ENCODE data around the gene ASCL1. TPM values are rescaled to one million over a fixed set of nuclear protein-coding genes. Genes with fewer than 3 reads are reported as not detected.

ASCL1 gene
- total RNA-seq (under 1 TPM in 3 of 5 donors, not detected in 2; 0.29 to 0.55 (median 0.45) TPM), polyA plus RNA-seq (under 1 TPM; 0.10 to 0.92 (median 0.37) TPM)
- long read RNA-seq, donor 1, partial matches to known transcripts, result 0 of 2 reads
- long read RNA-seq, donor 1, other reads (novel, unspliced or antisense), result 0 of 2 reads
- long read RNA-seq, donor 2, transcript ASCL1-201 (2 exons, 2,472 nt), result major isoform, 5 of 5 reads
- long read RNA-seq, donor 2, partial matches to known transcripts, result 0 of 5 reads
- long read RNA-seq, donor 2, other reads (novel, unspliced or antisense), result 0 of 5 reads
- long read RNA-seq, donor 3, partial matches to known transcripts, result 0 of 4 reads
- long read RNA-seq, donor 3, other reads (novel, unspliced or antisense), result 0 of 4 reads
- long read RNA-seq, donor 4, partial matches to known transcripts, result 0 of 2 reads
- long read RNA-seq, donor 4, other reads (novel, unspliced or antisense), result 0 of 2 reads
- long read RNA-seq, donor 5, transcript ASCL1-201 (2 exons, 2,472 nt), result major isoform, 7 of 7 reads
- long read RNA-seq, donor 5, partial matches to known transcripts, result 0 of 7 reads
- long read RNA-seq, donor 5, other reads (novel, unspliced or antisense), result 0 of 7 reads
- long read RNA-seq, donor 6, transcript ASCL1-201 (2 exons, 2,472 nt), result major isoform, 5 of 5 reads
- long read RNA-seq, donor 6, partial matches to known transcripts, result 0 of 5 reads
- long read RNA-seq, donor 6, other reads (novel, unspliced or antisense), result 0 of 5 reads
- long read RNA-seq, donor 7, transcript ASCL1-201 (2 exons, 2,472 nt), result major isoform, 6 of 6 reads
- long read RNA-seq, donor 7, partial matches to known transcripts, result 0 of 6 reads
- long read RNA-seq, donor 7, other reads (novel, unspliced or antisense), result 0 of 6 reads
- long read RNA-seq, donor 8, transcript ASCL1-201 (2 exons, 2,472 nt), result major isoform, 10 of 10 reads
- long read RNA-seq, donor 8, partial matches to known transcripts, result 0 of 10 reads
- long read RNA-seq, donor 8, other reads (novel, unspliced or antisense), result 0 of 10 reads
- long read RNA-seq, donor 9, partial matches to known transcripts, result 0 of 1 reads
- long read RNA-seq, donor 9, other reads (novel, unspliced or antisense), result 0 of 1 reads
- long read RNA-seq, donor 10, partial matches to known transcripts, result 0 of 1 reads
- long read RNA-seq, donor 10, other reads (novel, unspliced or antisense), result 0 of 1 reads

DNA sequence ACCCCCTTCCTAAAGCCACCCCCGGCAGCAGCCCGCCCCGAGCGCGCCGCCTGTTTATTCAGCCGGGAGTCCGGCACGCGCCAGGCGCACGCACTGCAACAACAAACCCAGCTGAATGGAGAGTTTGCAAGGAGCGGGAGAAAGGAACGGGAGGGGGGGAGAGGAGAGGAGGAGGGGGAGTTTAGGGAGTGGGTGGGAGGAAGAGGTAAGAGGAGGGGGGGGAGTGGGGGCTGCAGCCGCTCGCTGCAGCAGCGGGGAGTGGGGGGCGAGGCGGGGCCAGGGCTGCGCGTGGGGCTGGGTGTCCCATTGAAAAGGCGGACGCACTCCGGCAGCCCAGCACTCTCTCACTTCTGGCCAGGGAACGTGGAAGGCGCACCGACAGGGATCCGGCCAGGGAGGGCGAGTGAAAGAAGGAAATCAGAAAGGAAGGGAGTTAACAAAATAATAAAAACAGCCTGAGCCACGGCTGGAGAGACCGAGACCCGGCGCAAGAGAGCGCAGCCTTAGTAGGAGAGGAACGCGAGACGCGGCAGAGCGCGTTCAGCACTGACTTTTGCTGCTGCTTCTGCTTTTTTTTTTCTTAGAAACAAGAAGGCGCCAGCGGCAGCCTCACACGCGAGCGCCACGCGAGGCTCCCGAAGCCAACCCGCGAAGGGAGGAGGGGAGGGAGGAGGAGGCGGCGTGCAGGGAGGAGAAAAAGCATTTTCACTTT lies at the start of gene ASCL1:
Gene ASCL1 (plus strand): TSS at position 336 of the 712 bp plus-strand sequence. CDS start 571 bp downstream, outside the sequence.
- 1 to 3% (median 1%) methylated on average over 48 to 52 of the region's 52 CpGs for WGBS, 5 donors
- H3K9me3 ChIP-seq, result no peaks in the 10 kb centered on the region
- peaks cover 17 to 38% (median 33%) of the 10 kb centered on the region in 4 donors for H3K4me1 ChIP-seq
- no peak within 1 kb of the TSS for H3K27ac ChIP-seq
- intact Hi-C loops (cut with DNase I; ENCODE audit: low total_unique reads), result loop anchor here (10.0 kb wide), 1 partner anchor 547 kb away; no protein-coding TSS in a partner anchor
- H3K36me3 ChIP-seq, result no peaks in the 10 kb centered on the region
- TF ChIP-seq, protein P1, sequence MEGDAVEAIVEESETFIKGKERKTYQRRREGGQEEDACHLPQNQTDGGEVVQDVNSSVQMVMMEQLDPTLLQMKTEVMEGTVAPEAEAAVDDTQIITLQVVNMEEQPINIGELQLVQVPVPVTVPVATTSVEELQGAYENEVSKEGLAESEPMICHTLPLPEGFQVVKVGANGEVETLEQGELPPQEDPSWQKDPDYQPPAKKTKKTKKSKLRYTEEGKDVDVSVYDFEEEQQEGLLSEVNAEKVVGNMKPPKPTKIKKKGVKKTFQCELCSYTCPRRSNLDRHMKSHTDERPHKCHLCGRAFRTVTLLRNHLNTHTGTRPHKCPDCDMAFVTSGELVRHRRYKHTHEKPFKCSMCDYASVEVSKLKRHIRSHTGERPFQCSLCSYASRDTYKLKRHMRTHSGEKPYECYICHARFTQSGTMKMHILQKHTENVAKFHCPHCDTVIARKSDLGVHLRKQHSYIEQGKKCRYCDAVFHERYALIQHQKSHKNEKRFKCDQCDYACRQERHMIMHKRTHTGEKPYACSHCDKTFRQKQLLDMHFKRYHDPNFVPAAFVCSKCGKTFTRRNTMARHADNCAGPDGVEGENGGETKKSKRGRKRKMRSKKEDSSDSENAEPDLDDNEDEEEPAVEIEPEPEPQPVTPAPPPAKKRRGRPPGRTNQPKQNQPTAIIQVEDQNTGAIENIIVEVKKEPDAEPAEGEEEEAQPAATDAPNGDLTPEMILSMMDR (IDR thresholded peaks at IDR 0.05), result no peak
- TF ChIP-seq EP300 (IDR thresholded peaks at IDR 0.05), result no peak
- no peak for TF ChIP-seq POLR2A (IDR thresholded peaks at IDR 0.05)
- TF ChIP-seq POLR2AphosphoS5 (IDR thresholded peaks at IDR 0.05), result no peak
- peaks cover 24 to 99% (median 75%) of the 10 kb centered on the region in 3 donors for H3K27me3 ChIP-seq
- DNase-seq, result peak in 1 of 2 donors; percentile 70
- H3K4me3 ChIP-seq, result peak within 1 kb of the TSS; percentile 38 to 53 (median 39)

- H3K27me3 ChIP-seq, result peaks cover 0 to under 1% (median 0%) of the 10 kb centered on the region in 3 donors
- intact Hi-C loops (cut with DNase I; ENCODE audit: low total_unique reads), result no loop called here
- no peak for DNase-seq
- H3K27ac ChIP-seq, result no peak overlapping the region
- no peaks in the 10 kb centered on the region for H3K4me1 ChIP-seq
- H3K36me3 ChIP-seq, result no peaks in the 10 kb centered on the region
- WGBS, 5 donors, result 72 to 90% (median 80%) methylated on average over 4 of the region's 4 CpGs
- H3K4me3 ChIP-seq, result no peak overlapping the region
- no peaks in the 10 kb centered on the region for H3K9me3 ChIP-seq
- TF ChIP-seq EP300 (IDR thresholded peaks at IDR 0.05) (no peak), POLR2A (IDR thresholded peaks at IDR 0.05) (no peak), POLR2AphosphoS5 (IDR thresholded peaks at IDR 0.05) (no peak)
- TF ChIP-seq, protein P1 (IDR thresholded peaks at IDR 0.05), result no peak
Observed at GRCh38 chr12:102907918-102908317, 49.6 kb upstream of the ASCL1 start.

DNA sequence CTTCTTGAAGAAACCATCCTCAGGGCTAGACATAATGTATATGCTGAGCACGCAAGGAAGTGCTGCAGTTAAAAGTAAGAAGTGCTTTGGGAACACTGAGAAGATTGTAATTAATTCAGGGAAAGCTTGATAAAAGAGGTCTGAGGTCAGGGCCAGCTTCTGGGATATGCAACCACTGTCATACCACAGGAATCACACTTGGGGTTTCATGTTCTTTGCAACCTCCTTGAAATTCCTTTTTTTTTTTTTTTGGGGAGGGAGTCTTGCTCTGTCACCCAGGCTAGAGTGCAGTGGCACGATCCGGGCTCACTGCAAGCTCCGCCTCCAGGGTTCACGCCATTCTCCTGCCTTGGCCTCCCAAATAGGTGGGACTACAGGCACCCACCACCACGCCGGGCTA lies 47.3 kb upstream of the ASCL1 start:
- TF ChIP-seq EP300 (IDR thresholded peaks at IDR 0.05) (no peak), POLR2A (IDR thresholded peaks at IDR 0.05) (no peak), POLR2AphosphoS5 (IDR thresholded peaks at IDR 0.05) (no peak)
- TF ChIP-seq, protein P1 (IDR thresholded peaks at IDR 0.05), result no peak
- intact Hi-C loops (cut with DNase I; ENCODE audit: low total_unique reads), result no loop called here
- no peaks in the 10 kb centered on the region for H3K36me3 ChIP-seq
- H3K4me3 ChIP-seq, result no peak overlapping the region
- H3K27ac ChIP-seq, result no peak overlapping the region
- 81 to 93% (median 88%) methylated on average over 5 to 7 of the region's 7 CpGs for WGBS, 5 donors
- H3K9me3 ChIP-seq, result no peaks in the 10 kb centered on the region
- H3K27me3 ChIP-seq, result no peaks in the 10 kb centered on the region
- DNase-seq, result no peak
- no peaks in the 10 kb centered on the region for H3K4me1 ChIP-seq

Measured in stomach (tissue), 19 donors.